Embryonic facial prominence (tissue), 1 donor: Measurements from ENCODE around the gene COX5A.
A peak's percentile ranks its signal among the peaks of the same experiment; 100 is the strongest.
"Not testable (repeated sequence)": the region's sequence is repeated elsewhere in the genome, so short reads cannot be mapped to it uniquely, and the experiment has no call there.

Experiments used
- DNase-seq: peaks from one replicate; pipeline ENCODE4 v3.0.0-alpha.2; 2016; ENCODE audit errors: extremely low spot score

Gene COX5A

DNA sequence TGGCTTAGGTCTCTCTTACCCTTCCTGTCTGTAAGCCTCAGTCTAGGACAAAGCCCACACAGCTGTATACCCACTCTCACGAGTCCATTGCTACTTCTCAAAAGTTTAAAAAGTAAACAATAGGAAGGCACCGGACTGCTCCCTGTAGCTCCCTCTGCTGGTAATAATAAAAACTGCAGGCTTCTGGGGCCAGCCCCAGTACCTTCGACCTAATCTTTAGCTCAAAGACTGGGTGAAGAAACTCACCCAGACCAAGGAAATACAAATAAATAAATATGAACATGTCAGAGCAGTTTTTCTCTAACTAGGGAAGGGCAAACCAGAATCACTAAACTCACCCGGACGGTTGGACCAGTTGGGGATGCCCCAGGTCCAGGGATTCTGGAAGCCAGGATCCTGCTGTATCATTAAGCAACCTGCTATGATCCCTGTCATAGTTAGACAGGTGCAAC, 36.2 kb downstream of the COX5A start:
- DNase-seq, result peak; percentile 84

DNA sequence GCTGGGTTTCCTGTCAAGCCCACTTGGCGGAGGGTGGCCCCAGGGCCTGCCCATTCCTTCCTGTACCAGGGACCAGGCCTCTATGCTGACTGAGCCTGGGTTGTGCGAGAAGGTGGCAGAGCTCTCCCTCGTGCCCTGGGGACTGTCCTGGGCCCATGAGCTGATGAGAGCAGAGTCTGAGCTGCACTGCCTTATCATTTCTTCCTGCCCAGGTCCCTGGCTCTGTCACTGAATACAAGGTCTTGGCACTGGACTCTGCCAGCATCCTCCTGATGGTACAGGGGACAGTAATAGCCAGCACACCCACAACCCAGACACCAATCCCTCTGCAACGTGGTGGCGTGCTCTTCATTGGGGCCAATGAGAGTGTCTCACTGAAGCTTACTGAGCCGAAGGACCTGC, 40.6 kb downstream of the COX5A start:
- no peak for DNase-seq

DNA sequence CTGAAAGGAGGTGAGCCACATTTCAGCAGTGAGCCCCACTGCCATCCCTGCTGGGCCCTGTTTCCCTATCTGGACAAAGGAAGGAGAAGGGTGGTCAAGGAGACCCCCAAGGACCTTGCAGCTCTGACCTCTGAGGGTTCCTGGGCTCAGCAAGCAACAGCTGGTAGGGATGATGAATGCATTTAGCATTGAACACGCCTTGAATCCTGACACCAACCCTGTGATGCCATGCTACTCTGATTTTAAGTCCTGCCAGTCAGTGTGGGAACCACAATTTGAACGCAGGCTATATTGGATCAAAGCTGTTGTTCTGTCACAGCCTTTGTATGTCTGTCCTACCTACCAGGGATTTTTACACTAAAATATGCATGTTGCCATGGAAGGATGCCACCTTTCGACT, 41.6 kb downstream of the COX5A start:
- no peak for DNase-seq

DNA sequence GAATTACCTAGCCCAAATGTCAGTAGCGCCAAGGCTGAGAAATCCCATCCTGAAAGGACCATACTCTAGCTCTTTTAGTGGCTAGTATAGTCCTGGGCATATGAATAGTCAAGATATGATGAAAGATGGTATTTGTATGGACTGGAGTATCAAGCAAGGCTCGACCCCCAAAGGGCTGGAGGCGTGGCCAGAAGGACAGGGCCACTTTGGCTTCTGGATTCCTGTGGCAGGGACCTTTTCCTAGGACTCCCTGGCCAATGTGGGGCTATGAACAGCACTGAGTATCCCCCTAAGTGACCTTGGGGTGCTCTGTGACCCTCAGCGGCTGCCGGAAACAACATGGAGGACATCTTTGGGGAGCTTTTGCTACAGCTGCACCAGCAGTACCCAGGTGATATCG, 42.0 kb downstream of the COX5A start:
- no peak for DNase-seq

DNA sequence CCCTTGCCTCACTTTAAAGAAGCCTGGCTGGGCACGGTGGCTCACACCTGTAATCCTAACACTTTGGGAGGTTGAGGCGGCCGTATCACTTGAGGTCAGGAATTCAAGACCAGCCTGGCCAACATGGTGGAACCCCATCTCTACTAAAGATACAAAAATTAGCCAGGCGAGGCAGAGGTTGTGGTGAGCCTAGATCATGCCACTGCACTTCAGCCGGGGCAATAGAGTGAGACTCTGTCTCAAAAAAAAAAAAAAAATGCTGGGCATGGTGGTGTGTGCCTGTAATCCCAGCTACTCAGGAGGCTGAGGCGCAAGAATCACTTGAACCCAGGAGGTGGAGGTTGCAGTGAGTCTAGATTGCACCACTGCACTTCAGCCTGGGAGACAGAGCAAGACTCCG, 43.5 kb downstream of the COX5A start:
- DNase-seq, result not testable (repeated sequence)

DNA sequence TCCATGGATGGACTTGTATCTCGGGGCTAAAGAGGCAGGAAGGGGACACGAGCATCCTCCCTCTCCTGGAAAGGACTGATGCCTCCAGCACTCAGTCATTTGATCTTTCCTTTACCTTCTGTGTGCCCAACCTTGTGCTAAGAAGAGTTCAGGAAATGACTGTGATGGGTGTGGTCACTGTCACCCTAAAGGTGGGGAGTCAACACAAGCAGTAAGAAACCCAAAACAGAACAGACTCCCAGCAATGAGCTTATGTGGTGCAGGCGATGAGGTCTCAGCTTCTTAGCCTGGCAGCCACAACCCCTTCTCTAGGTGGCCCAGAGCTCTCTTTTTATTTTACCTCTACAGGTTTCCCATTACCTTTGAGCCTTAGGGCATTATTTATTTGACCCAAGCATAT, 44.2 kb downstream of the COX5A start:
- DNase-seq, result no peak

DNA sequence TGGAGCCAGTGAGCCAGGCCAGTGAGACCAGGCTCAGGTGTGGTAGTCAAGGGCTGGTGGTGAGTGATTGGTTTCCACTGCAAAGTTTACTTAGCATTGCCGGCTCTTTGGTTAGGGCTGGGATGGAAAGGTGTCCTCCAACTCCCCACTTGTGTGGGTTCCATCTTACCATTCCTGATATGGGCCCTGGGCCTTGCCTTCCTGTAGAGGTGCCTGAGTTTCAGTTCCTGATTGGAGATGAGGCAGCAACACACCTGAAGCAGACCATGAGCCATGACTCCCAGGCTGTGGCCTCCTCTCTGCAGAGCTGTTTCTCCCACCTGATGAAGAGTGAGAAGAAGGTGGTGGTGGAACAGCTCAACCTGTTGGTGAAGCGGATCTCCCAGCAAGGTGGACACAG, 44.9 kb downstream of the COX5A start:
- no peak for DNase-seq

DNA sequence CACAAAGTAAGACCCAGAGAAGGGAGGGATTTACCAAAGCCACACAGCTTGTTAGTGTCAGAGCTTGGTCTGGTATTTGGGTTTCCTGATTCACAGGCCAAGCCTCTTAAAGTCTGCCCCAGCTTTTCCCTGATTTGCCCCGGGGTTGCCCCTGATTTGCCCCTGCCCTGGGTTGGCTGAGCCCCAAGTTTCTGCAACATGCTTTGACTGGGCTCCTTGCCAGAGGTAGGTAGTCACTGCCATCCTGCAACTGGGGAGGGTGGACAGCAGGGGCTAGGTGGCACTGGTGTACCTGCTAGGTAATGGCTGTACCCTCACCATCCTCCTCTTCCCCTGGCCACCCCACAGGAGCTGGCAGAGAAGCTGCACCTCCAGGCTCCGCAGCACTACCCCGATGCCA, 45.6 kb downstream of the COX5A start:
- no peak for DNase-seq

DNA sequence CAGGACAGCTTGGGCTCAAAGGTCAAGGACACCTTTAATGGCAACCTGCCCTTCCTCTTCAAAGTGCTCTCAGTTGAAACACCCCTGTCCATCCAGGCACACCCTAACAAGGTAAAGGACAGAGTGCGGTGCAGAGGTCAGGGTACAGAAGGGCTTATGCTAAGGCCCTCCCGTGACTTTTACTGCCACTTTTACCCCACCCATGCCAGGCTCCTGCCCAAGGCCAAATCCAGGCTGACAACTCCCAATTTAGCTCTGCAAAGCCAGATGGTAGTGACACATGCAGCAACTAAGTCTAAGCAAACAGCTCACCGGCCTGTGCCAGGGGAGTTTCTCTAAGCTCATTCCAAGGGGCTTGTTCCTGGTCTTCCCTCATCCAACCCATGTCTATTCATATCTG, 46.4 kb downstream of the COX5A start:
- no peak for DNase-seq

DNA sequence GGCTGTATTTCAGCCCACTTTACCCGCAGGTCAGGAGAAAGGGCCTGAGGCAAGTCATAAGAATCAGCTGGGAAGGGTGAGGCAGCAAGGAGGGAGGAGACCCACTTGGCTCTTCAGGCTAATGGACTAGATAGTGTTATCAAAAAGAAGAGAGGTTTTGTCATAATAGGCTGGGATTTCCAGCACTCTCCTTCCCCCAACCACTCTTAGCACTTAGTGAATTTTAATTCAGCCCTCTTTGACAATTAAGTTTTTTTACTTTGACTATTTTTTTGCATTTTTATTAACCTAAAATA, 47.3 kb downstream of the COX5A start:
- no peak for DNase-seq

DNA sequence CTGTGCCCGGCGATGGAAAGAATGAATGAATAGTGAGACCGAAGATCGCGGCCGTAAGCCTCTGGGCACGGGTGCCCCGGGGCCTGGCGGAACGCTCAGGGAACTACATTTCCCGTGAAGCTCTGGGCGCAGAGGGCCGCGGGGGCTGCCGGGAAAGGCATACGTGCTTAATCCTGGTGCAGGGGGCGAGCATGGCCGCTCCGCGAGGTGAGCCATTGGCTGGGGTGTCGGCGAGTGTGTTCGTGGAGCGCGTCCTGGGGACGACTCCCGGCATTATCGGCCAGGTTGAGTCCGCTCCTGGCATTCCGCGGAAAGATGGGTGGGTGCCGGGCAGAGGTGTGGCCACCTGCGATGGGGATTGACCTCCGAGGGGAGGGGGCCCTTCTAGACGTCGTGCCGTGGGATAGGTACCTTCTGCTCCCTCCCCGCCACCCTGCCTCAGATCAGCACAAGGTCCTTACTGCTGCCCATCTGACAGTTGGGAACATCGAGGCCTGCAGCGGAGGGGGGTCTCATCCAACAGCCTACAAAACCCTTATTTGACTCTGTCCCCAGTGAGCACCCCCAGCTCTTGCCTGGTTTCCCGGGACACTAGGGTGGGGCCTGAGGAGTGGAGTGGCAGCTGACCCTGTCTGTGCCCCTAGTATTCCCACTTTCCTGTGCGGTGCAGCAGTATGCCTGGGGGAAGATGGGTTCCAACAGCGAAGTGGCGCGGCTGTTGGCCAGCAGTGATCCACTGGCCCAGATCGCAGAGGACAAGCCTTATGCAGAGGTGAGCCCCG, 47.8 kb downstream of the COX5A start, which contains the start of gene MPI:
TSS of gene MPI (plus strand) at position 160 of the 782 bp plus-strand sequence. CDS start at position 192, 32 bp downstream.
- DNase-seq, result peak; percentile 60

DNA sequence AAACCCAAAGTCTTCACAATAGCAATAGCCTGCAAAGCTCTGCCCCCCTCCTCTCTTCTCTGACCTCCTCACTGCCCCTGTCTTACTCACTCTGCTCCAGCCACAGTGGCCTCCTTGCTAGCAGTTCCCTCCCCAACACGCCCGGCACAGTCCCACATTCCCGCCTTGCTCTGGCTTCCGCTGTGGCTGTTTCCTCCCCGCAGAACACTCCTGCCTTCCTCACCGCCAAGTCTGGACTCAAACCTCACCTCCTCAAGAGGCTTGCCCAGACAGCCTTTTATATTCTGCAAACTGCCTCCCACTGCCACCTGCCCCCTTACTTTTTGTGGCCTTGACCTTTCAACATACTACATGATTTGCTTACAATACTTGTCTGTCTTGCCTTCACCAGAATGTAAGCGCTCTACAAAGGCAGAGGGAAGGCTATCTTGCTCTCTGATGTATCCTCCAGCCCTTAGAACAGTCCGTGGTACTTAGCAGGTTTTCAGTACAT, 48.4 kb downstream of the COX5A start:
- no peak for DNase-seq

DNA sequence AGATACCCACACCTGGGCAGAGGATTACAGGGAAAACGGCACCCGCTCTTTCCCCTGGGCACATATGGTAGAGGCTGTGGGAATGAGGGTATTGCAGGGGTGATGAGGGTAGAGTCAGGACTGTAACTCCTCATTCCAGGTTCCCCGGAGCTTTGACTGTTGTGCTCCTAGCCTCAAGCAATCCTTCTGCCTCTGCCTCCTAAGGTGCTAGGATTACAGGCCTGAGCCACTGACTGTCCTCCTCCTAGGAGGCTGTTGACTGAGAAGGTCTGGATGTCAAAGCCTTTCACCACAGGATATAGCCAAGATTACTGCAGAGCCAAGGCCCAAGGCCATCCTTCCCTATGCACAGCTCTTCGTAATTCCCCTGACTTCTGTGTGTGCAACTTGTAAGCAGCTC, 49.2 kb downstream of the COX5A start:
- DNase-seq, result no peak

DNA sequence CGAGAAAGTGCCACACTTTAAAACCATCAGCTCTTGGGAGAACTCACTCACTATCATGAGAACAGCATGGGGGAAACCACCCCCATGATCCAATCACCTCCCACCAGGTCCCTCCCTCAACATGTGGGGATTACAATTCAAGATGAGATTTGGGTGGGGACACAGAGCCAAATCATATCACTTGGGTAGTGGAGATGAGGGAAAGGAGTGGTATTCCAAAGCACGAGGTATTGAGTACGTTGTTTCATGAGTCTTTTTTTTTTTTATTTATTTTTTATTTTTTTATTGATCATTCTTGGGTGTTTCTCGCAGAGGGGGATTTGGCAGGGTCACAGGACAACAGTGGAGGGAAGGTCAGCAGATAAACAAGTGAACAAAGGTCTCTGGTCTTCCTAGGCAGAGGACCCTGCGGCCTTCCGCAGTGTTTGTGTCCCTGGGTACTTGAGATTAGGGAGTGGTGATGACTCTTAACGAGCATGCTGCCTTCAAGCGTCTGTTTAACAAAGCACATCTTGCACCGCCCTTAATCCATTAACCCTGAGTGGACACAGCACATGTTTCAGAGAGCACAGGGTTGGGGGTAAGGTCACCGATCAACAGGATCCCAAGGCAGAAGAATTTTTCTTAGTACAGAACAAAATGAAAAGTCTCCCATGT, 50.2 kb downstream of the COX5A start:
- not testable (repeated sequence) for DNase-seq

DNA sequence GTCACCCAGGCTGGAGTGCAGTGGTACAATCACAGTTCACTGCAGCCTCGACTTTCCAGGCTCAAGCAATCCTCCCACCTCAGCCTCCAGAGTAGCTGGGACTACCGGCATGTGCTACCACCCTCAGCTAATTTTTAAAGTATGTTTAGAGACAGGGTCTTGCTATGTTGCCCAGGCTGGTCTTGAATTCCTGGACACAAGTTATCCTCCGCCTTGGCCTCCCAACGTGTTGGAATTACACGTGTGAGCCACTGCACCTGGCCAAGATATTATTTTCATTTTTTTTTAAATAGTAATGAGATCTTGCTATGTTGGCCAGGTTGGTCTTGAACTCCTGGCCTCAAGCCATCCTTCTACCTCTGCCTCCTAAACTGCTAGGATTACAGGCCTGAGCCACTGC, 52.4 kb downstream of the COX5A start:
- DNase-seq, result no peak

DNA sequence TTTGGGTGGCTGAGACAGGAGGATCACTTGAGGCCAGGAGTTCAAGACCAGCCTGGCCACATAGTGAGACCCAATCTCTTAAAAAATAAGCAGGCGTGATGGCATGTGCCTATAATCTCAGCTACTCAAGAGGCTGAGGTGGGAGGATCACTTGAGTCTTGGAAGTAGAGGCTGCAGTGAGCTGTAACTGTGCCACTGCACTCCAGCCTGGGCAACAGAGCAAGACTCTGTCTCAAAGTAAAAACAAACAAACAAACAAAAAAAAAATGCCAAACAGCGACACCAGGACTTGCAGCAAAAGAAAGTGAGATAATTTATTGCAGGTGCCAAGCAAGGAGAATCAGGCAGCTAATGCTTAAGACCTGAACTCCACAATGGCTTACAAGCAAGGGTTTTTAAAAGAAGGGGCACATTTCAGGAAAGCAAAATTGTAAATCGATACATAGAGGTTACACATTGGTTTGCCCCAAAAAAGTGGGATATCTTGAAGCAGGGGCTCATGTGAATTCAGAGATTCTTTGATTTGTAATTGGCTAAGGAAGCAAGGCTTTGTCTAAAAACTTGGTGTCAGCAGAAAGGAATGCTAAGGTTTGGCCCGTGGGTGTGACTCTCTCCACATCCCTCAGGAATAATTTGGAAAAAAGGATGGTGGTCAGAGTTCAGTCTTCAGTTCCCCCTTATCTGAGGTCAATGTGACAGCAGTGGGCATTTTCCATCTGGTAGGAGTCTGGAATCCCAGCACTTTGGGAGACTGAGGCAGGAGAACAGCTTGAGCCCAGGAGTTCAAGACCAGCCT, 53.2 kb downstream of the COX5A start:
- no peak for DNase-seq

DNA sequence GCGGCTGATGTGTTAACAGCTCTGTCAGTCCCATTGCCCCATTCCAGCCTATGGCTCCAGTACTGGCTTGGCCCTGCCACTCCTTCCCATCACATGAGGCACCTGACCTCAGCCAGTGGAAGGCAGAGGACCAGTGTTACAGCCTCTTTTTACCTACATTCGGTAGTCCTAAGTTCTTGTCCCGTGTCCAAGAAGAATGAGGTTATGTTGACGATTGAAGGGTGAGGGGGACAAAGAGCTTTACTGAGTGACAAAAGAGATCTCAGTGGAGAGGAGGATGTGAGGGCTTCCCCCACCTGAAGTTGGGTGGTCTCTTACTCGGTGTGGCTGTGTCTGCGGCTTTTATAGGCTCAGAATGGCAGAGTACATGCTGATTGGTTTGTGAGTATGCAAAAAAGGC, 55.3 kb downstream of the COX5A start:
- DNase-seq, result no peak

DNA sequence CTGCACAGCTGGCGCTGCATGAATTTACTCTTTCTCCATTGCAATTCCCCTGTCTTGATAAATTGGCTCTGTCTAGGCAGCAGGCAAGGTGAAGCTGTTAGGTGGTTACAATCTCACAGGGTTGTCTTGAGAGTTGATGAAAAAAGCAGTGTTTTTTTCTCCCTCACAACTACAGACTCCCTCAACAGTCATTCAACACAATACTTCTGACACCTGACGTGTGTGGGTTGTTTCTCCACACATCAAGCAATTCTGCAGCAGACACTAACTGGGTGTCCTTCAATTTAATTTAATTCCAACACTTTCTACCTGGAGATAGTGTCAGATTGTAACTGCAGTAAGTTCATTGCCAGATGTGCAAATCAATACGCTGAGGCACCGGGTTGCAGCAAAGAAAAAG, 59.6 kb downstream of the COX5A start:
- DNase-seq, result no peak

DNA sequence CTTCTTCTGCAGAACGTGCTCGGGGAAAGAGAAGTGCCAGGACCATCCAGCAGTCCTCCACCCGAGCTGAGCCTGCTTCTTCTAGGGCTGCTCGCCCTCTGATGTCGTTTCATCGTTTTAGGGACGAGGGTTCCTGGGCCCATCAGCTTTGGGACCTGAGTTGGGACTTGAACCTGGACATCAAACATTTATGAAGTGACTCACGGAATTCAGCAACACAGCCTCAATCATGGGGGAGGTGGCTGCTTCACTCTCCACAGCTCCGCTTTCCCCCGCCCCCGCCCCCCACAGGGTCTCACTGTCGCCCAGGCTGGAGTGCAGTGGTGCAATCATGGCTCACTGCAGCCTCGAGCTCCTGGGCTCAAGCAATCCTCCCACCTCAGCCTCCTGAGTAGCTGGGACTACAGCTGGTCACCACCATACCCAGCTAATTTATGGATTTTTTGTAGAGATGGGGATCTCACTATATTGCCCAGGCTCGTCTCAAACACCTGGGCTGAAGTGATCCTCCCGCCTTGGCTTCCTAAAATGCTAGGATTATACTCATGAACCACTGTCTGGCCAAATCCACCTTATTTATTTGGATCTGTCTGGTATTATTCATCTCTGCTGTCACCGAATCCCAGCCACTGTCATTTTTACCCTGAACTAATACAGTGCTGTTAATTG, 64.0 kb downstream of the COX5A start:
- no peak for DNase-seq

DNA sequence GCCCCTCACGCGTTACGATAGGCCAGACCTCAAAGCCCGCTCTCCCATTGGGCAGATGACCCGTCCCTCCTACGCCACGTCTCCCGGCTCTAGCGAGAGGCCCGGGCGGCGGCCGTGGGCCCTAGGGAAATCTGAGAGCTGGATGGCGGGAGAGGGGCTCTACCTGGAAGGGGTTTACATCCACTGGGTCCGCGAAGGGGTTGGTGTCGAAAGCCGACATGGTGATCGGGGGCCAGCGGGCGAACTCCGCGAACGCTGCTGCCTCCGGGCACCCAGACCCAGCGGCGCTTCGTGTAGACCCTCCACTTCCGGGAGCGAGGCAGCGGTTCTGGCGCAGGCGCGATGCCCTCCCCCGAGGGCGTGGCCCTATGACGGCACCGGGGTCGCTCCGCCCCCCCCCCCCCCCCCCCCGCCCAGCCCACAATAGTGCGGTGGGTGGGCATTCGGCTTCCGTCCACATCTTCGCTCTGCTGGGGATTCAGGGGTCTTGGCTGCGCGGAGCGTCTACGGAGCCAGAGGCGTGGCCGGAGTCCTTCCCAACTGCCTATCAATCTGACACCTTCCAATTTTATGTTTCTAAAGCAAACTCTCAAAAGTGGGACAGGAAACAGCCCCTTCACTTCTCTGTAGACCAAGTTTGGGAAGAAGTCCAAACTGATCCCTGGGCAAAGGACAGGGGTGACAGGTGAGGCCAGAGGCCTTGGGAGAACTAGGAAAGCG, 64.7 kb downstream of the COX5A start, which contains the start of gene SCAMP2:
TSS of gene SCAMP2 (minus strand) at position 330 of the 720 bp plus-strand sequence. CDS start at position 220, 110 bp downstream.
- peak; percentile 92 for DNase-seq

DNA sequence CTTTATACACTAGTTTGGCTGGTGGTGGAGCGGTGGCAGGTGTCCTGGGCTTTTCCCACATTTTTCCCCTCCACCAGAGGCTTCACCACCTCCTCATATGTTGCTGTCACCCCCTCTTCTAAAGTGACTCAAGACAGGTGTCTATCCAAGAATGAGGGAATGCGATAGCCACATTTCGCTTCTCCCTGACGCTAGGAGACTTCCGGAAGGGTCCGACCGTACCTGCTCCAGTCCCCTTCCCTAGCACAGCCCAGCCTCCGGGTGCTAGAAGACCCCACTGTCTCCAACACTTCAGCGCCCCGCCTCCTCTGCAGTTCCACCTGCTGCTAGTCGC, 65.2 kb downstream of the COX5A start:
- no peak for DNase-seq
